HEK293T (cell line): ENCODE results near the gene PHC2.

Experiments
- ARNT ChIP-seq: fragments of 450-650 bp; IDR thresholded peaks from 2 replicates; pipeline ENCODE4 v1.6.1; 2017; ENCODE audit warnings: mild to moderate bottlenecking
- BHLHE40 ChIP-seq: fragments of 450-650 bp; IDR thresholded peaks from 2 replicates; pipeline ENCODE4 v1.6.1; 2016; ENCODE audit warnings: mild to moderate bottlenecking, moderate library complexity, borderline replicate concordance
- CTBP1 ChIP-seq: fragments of 450-650 bp; IDR thresholded peaks from 2 replicates; pipeline ENCODE4 v1.6.1; 2016; ENCODE audit warnings: borderline replicate concordance
- FOXA1 ChIP-seq: fragments of 450-650 bp; IDR thresholded peaks from 2 replicates; pipeline ENCODE4 v1.6.1; 2016; ENCODE audit warnings: mild to moderate bottlenecking
- FOXM1 ChIP-seq: fragments of 450-650 bp; IDR thresholded peaks from 2 replicates; pipeline ENCODE4 v1.6.1; 2017; ENCODE audit warnings: mild to moderate bottlenecking, borderline replicate concordance
- LEF1 ChIP-seq: fragments of 450-650 bp; IDR thresholded peaks from 2 replicates; pipeline ENCODE4 v1.6.1; 2017; ENCODE audit warnings: mild to moderate bottlenecking, borderline replicate concordance
- PKNOX1 ChIP-seq: fragments of 450-650 bp; IDR thresholded peaks from 2 replicates; pipeline ENCODE4 v1.6.1; 2016
- SP1 ChIP-seq: fragments of 450-650 bp; IDR thresholded peaks from 2 replicates; pipeline ENCODE4 v1.6.1; 2017

- TF ChIP-seq PKNOX1 (no peak), FOXA1 (no peak), LEF1 (no peak), FOXM1 (no peak), BHLHE40 (no peak), CTBP1 (no peak), ARNT (no peak), SP1 (no peak)
Measured at GRCh38 chr1:33378976-33379375, 51.9 kb downstream of the PHC2 start.
